Muscle layer of duodenum (tissue), 2 donors: ENCODE results near the gene TNS3.

Experiments used
- H3K27ac ChIP-seq: one replicate; pipeline ENCODE4 v1.7.0; 2013; ENCODE audit warnings: mild to moderate bottlenecking, low read length
- H3K27me3 ChIP-seq: one replicate; pipeline ENCODE4 v1.7.0; 2013; ENCODE audit warnings: low read depth, mild to moderate bottlenecking, control low read depth, low read length
- H3K36me3 ChIP-seq, 2 donors: one replicate each; pipeline ENCODE4 v1.7.0; 2013; ENCODE audit warnings: low read length in 2 of 2, control low read depth in 1 of 2, mild to moderate bottlenecking in 1 of 2; ENCODE audit not compliant: insufficient read depth in 2 of 2, control insufficient read depth in 1 of 2
- H3K4me1 ChIP-seq, 2 donors: one replicate each; pipeline ENCODE4 v1.7.0; 2013; ENCODE audit warnings: low read length in 2 of 2, mild to moderate bottlenecking in 2 of 2, control low read depth in 1 of 2, moderate library complexity in 1 of 2; ENCODE audit not compliant: insufficient read depth in 2 of 2, control insufficient read depth in 1 of 2
- H3K4me3 ChIP-seq, 2 donors: one replicate each; pipeline ENCODE4 v1.7.0; 2013; ENCODE audit warnings: low read length in 2 of 2, low read depth in 1 of 2, mild to moderate bottlenecking in 1 of 2
- H3K9me3 ChIP-seq, 2 donors: one replicate each; pipeline ENCODE4 v1.7.0; 2013; ENCODE audit warnings: low read length in 2 of 2, control low read depth in 1 of 2, mild to moderate bottlenecking in 1 of 2; ENCODE audit not compliant: control insufficient read depth in 1 of 2
- donor health status: healthy.

The TNS3 gene

GRCh38 chr7:47452295-47452694 lies 129.6 kb downstream of the TNS3 start:
- Histone ChIP-seq H3K27ac (peak overlapping the region; percentile 41), H3K9me3 (no peaks in the 10 kb centered on the region), H3K27me3 (no peaks in the 10 kb centered on the region), H3K4me1 (peaks cover 16 to 22% of the 10 kb centered on the region in 2 donors), H3K4me3 (no peak overlapping the region), H3K36me3 (no peaks in the 10 kb centered on the region)

GRCh38 chr7:47451851-47452205 lies 130.1 kb downstream of the TNS3 start:
- no peaks in the 10 kb centered on the region for H3K36me3 ChIP-seq

GRCh38 chr7:47449810-47450590 lies 131.9 kb downstream of the TNS3 start:
- H3K36me3 ChIP-seq = no peaks in the 10 kb centered on the region
- no peaks in the 10 kb centered on the region for H3K27me3 ChIP-seq
- no peak overlapping the region for H3K27ac ChIP-seq
- peaks cover 16 to 24% of the 10 kb centered on the region in 2 donors for H3K4me1 ChIP-seq
- H3K4me3 ChIP-seq = no peak overlapping the region
- no peaks in the 10 kb centered on the region for H3K9me3 ChIP-seq

More at GRCh38 chr7:47451851-47452205, 130.1 kb downstream of the TNS3 start:
- Histone ChIP-seq H3K27me3 (no peaks in the 10 kb centered on the region), H3K9me3 (no peaks in the 10 kb centered on the region), H3K4me3 (no peak overlapping the region), H3K4me1 (peaks cover 16 to 22% of the 10 kb centered on the region in 2 donors), H3K27ac (peak overlapping the region; percentile 41)

DNA sequence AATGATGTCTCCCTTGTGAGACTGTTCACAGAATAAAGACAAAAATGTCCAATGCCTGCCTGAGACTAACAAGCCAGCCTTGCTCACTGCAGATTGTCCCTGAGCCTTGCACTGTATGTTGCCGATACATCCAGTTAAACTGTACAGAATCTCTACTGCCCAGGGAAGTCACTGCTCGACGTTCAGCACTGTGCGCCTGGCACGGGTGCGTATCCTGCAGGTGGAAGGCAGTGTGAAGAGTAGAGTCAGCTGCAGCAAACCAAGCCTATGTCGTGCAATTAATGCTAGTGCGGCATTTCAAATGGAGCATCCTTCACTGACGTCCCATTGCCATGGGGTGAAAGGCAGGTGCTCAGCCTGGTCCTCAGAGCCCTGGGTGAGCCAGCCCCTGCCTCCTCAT lies 132.9 kb downstream of the TNS3 start:
- Histone ChIP-seq H3K27me3 (no peaks in the 10 kb centered on the region), H3K4me3 (no peak overlapping the region), H3K36me3 (no peaks in the 10 kb centered on the region), H3K27ac (no peak overlapping the region), H3K4me1 (peaks cover 16 to 20% of the 10 kb centered on the region in 2 donors), H3K9me3 (no peaks in the 10 kb centered on the region)

DNA sequence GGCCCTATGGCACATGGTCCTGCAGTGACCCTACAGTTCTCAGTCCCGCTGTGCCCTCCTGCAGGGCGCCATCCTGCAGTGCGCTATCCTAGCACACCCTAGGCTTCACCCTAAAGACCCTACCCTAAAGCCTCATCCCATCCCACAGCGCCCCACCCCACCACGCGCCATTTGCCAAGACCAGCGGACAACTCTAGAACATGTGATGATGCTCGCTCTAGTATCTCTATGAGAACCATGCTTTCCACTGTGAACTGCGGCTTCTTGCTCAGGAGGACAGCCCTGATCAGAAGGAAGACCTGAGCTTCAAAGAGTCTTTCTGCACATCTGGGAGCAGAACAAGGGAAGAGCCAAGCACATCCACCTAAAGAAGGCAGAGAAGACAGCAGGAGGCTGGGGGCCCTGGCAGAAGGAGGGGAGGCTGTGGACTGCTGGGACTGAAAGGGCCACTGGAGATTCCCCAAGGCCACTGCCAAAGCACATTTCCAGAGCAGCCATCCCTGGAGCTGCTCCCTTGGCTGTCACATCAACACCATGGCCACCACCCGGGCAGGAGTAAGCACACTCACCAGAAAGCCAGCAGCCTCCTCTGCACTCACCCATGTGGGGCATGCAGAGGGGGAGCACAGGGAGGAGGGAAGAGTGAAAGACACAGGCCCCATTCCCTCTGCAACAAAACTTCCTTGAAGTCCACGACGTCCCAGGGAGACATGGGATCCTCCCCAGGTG lies 134.1 kb downstream of the TNS3 start:
- H3K36me3 ChIP-seq = no peaks in the 10 kb centered on the region
- H3K9me3 ChIP-seq = no peaks in the 10 kb centered on the region
- peaks cover 12 to 15% of the 10 kb centered on the region in 2 donors for H3K4me1 ChIP-seq
- H3K27ac ChIP-seq = no peak overlapping the region
- no peaks in the 10 kb centered on the region for H3K27me3 ChIP-seq
- H3K4me3 ChIP-seq = no peak overlapping the region

DNA sequence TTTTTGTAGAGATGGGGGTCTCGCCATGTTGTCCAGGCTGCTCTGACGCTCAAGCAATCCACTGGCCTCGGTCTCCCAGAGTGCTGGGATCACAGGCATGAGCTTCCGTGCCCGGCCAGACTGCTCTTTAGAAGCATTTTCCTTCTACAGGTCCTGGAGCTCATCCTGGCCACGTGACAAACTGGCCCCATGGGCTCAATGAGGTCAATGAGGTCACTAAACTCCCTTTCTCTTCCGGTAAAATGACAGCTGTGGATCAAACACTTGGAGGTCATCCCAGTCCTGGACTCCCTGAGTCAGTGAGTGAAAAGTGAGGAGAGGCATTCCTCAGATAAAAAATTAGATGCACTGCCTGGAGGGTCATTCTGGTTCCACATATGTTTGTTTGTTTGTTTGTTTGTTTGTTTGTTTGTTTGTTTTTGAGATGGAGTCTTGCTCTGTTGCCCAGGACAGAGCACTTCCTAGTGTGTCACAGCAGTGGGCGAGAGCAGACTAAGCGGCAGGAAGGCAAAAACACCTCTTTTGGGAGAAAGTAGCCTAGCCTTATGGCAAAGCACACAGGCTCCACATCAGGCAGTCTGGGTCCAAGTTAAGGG lies 134.9 kb downstream of the TNS3 start:
- peaks cover 4 to 18% of the 10 kb centered on the region in 2 donors for H3K4me1 ChIP-seq
- no peaks in the 10 kb centered on the region for H3K27me3 ChIP-seq
- H3K27ac ChIP-seq = no peak overlapping the region
- no peak overlapping the region for H3K4me3 ChIP-seq
- H3K36me3 ChIP-seq = no peaks in the 10 kb centered on the region
- no peaks in the 10 kb centered on the region for H3K9me3 ChIP-seq

GRCh38 chr7:47444376-47445098 lies 137.4 kb downstream of the TNS3 start:
- Histone ChIP-seq H3K27ac (no peak overlapping the region), H3K9me3 (no peaks in the 10 kb centered on the region), H3K4me1 (peaks cover 0 to 13% of the 10 kb centered on the region in 2 donors), H3K36me3 (peaks cover 0 to under 1% of the 10 kb centered on the region in 2 donors), H3K4me3 (no peak overlapping the region), H3K27me3 (no peaks in the 10 kb centered on the region)

GRCh38 chr7:47443049-47443448 lies 138.9 kb downstream of the TNS3 start:
- Histone ChIP-seq H3K36me3 (peaks cover 5 to 10% of the 10 kb centered on the region in 2 donors), H3K27ac (no peak overlapping the region), H3K4me1 (peaks cover 0 to 13% of the 10 kb centered on the region in 2 donors)

DNA sequence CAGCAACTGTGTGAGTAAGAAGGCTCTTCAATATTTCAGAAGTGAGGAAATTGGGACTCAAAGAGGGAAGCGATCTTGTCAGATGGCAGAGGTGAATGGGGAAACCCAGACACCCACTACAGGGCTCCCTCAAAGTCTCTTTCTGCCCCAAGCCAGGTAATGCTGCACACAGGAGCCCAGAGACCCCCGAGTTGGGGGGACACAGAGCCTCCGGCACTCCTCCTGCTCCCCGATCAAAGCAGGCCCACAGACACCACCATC lies 139.4 kb downstream of the TNS3 start:
- Histone ChIP-seq H3K27ac (no peak overlapping the region), H3K36me3 (peaks cover 5 to 10% of the 10 kb centered on the region in 2 donors), H3K9me3 (no peaks in the 10 kb centered on the region), H3K4me3 (no peak overlapping the region), H3K27me3 (no peaks in the 10 kb centered on the region), H3K4me1 (peaks cover 0 to 13% of the 10 kb centered on the region in 2 donors)

More at GRCh38 chr7:47443049-47443448, 138.9 kb downstream of the TNS3 start:
- Histone ChIP-seq H3K4me3 (no peak overlapping the region), H3K27me3 (no peaks in the 10 kb centered on the region), H3K9me3 (no peaks in the 10 kb centered on the region)

DNA sequence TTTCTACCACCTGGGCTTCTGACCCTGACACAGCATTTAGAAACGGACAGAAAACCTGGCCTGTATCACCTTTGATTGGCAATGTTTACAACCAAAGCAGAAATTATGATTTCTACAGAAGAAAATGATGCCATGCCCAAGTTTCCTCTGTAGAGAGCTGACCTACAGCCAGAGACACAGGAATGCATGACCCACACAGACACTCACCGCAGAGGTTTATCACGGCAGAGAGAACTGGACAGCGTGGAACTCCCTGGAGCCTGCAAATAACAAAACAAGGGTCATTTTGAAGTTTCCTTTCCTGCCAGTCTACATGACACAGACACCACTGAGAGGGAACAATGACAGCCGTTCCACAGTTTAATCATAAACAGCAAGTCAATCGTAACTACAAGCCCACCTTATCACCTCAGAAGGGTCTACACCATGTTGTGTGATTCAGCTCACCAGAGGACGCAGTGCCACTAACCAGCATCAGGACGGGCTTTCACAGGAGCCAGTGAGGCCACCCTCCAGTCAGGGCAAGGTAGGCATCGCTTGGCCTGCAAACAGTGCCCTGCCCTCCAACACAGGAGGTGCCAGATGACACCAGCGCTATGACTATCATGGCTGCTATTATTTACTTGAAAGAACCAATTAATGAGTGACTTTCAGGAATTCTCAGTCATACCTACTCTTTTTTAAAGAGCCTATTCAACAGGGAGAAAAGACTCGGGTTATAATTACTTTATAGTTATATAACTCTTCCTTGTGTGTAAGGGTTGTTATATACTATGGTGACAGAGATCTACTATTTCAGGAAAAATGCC lies 139.9 kb downstream of the TNS3 start:
- Histone ChIP-seq H3K4me3 (no peak overlapping the region), H3K9me3 (no peaks in the 10 kb centered on the region), H3K4me1 (peaks cover 0 to 13% of the 10 kb centered on the region in 2 donors), H3K27me3 (no peaks in the 10 kb centered on the region), H3K36me3 (peaks cover 5 to 10% of the 10 kb centered on the region in 2 donors), H3K27ac (no peak overlapping the region)
